Measurements from ENCODE around the gene YOD1. TPM values are rescaled to one million over a fixed set of nuclear protein-coding genes. Genes with fewer than 3 reads are reported as not detected.

YOD1 gene
- total RNA-seq, 1 experiment from 2014 or later = 12.5 TPM

GRCh38 chr1:206998816-206999215, 52.2 kb downstream of the YOD1 start:
- DNase-seq = no peak
- Histone ChIP-seq H3K79me2 (ENCODE audit: low read depth) (no peaks in the 10 kb centered on the region), H2AFZ (no peak overlapping the region), H3K4me2 (no peak overlapping the region), H3K4me3 (no peak overlapping the region), H3K36me3 (ENCODE audit: low read depth) (no peaks in the 10 kb centered on the region), H3K4me1 (replicated peaks; ENCODE audit: insufficient read depth) (peaks cover 39% of the 10 kb centered on the region), H3K9me3 (ENCODE audit: insufficient read depth, low read depth) (no peaks in the 10 kb centered on the region), H3K27me3 (ENCODE audit: insufficient read depth, low read depth) (no peaks in the 10 kb centered on the region), H4K20me1 (ENCODE audit: insufficient read depth) (no peaks in the 10 kb centered on the region), H3K9me2 (ENCODE audit: insufficient read depth) (no peaks in the 10 kb centered on the region), H3K27ac (no peak overlapping the region), H3F3A (ENCODE audit: insufficient read depth, low read depth) (peaks cover 32% of the 10 kb centered on the region)
- CTCF ChIA-PET = no interaction called here
- intact Hi-C loops (cut with micrococcal nuclease; ENCODE audit: unreplicated experiment) = no loop called here
- BruUV-seq (replicated peaks) = no TSS peak
- POLR2A ChIA-PET (ENCODE audit: unreplicated experiment) = no interaction called here
- TF ChIP-seq CTCF (conservative IDR thresholded peaks at IDR 0.05) = no peak
- no peak for TF ChIP-seq EZH2 (IDR thresholded peaks at IDR 0.05; ENCODE audit: low read depth)

Other genes starting within 250 kb of the YOD1 start
- gene IL20, start 185.6 kb downstream of the YOD1 start, total RNA-seq (2021) = not detected in 2 replicates
- gene IL24, start 153.8 kb downstream of the YOD1 start, total RNA-seq (2021) = not detected in 2 replicates
- 0.63 and 1.2 TPM in 2 replicates for gene FCMR, start 129.3 kb downstream of the YOD1 start, total RNA-seq (2021)
- gene PIGR, start 104.7 kb downstream of the YOD1 start, total RNA-seq (2021) = 0.10 TPM in 1 of 2 replicates, not detected in the other
- gene FCAMR, start 80.7 kb downstream of the YOD1 start, total RNA-seq (2021) = not detected in 2 replicates
- gene C1orf116, start 18.5 kb downstream of the YOD1 start, total RNA-seq (2021) = 30.2 and 36.7 TPM in 2 replicates
- gene PFKFB2, start 2.1 kb upstream of the YOD1 start, total RNA-seq (2021) = 16.3 and 28.0 TPM in 2 replicates
- gene C4BPB, start 37.7 kb upstream of the YOD1 start, total RNA-seq (2021) = 1.4 and 4.2 TPM in 2 replicates
- not detected in 2 replicates for gene C4BPA, start 53.0 kb upstream of the YOD1 start, total RNA-seq (2021)

Measured in PC-9 (cell line).